Omental fat pad (tissue), 4 donors: ENCODE data around the gene SYT1. TPM values are rescaled to one million over a fixed set of nuclear protein-coding genes. Genes with fewer than 3 reads are reported as not detected.

Experiments used
- ATAC-seq: fragments of 150-250 bp; one replicate; pipeline ENCODE4 v1.9.1; 2016; ENCODE audit warnings: mild to moderate bottlenecking, moderate library complexity; ENCODE audit not compliant: low FRiP score
- DNase-seq: peaks from one replicate; pipeline ENCODE4 v3.0.0-alpha.2; 2019; ENCODE audit warnings: low spot score
- total RNA-seq, 4 donors: library from RNA; depleted of rRNA; stranded (reverse); fragments of >200 nt; gene quantifications; one replicate each; pipeline ENCODE4 v1.1.0, GENCODE V29; 2016
- TF ChIP-seq, protein P1 (sequence below), 3 donors: fragments of 450-650 bp; IDR thresholded peaks; one replicate each; pipeline ENCODE4 v1.5.1; 2016 to 2017; ENCODE audit warnings: antibody characterized with exemption in 3 of 3, mild to moderate bottlenecking in 3 of 3, moderate library complexity in 2 of 3

Gene SYT1
- total RNA-seq, 4 donors from 2014 or later = 0.72 to 3.1 (median 1.7) TPM

GRCh38 chr12:78963439-78964227 lies 99.1 kb downstream of the SYT1 start:
- ATAC-seq (no peak), DNase-seq (no peak)
- TF ChIP-seq, protein P1, sequence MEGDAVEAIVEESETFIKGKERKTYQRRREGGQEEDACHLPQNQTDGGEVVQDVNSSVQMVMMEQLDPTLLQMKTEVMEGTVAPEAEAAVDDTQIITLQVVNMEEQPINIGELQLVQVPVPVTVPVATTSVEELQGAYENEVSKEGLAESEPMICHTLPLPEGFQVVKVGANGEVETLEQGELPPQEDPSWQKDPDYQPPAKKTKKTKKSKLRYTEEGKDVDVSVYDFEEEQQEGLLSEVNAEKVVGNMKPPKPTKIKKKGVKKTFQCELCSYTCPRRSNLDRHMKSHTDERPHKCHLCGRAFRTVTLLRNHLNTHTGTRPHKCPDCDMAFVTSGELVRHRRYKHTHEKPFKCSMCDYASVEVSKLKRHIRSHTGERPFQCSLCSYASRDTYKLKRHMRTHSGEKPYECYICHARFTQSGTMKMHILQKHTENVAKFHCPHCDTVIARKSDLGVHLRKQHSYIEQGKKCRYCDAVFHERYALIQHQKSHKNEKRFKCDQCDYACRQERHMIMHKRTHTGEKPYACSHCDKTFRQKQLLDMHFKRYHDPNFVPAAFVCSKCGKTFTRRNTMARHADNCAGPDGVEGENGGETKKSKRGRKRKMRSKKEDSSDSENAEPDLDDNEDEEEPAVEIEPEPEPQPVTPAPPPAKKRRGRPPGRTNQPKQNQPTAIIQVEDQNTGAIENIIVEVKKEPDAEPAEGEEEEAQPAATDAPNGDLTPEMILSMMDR (IDR thresholded peaks at IDR 0.05) = no peak

- ATAC-seq (no peak), DNase-seq (no peak)
- TF ChIP-seq, protein P1 (IDR thresholded peaks at IDR 0.05) = no peak
Observed at GRCh38 chr12:78964521-78964920, 99.9 kb downstream of the SYT1 start.

DNA sequence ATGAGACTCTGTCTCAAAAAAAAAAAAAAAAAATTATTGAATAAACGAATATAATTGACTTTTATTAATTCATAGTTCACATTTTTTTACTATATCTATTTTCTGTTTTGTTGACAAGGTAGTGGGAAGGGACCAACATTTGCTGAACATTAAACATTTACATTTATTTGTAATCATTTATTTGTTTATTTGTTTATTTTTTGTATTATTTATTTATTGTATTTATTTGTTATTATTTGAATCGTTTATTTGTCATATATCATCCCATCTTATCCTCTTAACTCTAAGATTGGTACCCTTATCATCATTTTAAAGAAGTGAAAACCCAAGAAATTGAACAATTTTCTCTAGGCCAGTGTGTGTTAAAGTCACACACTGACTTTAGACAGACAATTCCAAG lies 101.5 kb downstream of the SYT1 start:
- DNase-seq = no peak
- ATAC-seq = no peak
- TF ChIP-seq, protein P1 (IDR thresholded peaks at IDR 0.05) = no peak

- TF ChIP-seq, protein P1 (IDR thresholded peaks at IDR 0.05) = no peak
- DNase-seq (no peak), ATAC-seq (no peak)
Observed at GRCh38 chr12:78966926-78967325, 102.4 kb downstream of the SYT1 start.

DNA sequence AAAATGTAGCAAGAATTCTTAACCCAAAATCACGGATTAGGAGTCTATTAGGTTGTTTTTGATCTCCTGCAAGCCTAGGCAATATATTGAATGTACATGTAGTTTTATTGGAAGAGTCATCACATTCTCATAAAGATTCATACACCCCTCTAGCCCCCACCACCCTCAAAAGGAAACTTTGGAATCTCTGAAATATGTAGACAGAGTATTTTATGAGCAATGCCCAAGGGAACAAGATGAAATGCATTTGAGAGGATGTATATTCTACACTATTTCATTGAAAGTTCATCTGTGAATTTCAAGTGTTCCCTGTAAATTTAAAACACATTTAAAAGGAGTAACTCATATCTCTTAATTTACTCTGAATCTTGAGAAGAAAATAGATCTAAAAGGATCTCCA lies 103.7 kb downstream of the SYT1 start:
- ATAC-seq (no peak), DNase-seq (no peak)
- TF ChIP-seq, protein P1 (IDR thresholded peaks at IDR 0.05) = no peak

DNA sequence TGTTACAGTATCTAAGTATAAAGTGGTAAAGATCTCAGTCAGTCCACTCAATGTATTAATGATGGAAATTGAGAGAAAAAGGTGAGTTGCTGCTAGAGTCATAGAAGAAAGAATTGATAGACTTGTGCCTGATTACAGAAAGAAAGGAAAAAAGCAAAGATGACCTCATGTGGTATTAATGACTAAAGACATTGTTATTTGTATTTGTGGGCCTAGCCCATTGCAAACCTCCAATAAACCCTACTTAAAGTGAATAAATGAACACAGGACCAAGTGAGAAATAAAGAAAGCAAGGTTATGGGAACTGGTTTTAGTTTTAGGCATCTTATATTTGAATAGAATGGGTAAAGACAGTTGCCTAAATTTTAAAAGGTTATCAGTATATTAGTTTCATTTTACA lies 105.5 kb downstream of the SYT1 start:
- TF ChIP-seq, protein P1 (IDR thresholded peaks at IDR 0.05) = no peak
- ATAC-seq (no peak), DNase-seq (no peak)

DNA sequence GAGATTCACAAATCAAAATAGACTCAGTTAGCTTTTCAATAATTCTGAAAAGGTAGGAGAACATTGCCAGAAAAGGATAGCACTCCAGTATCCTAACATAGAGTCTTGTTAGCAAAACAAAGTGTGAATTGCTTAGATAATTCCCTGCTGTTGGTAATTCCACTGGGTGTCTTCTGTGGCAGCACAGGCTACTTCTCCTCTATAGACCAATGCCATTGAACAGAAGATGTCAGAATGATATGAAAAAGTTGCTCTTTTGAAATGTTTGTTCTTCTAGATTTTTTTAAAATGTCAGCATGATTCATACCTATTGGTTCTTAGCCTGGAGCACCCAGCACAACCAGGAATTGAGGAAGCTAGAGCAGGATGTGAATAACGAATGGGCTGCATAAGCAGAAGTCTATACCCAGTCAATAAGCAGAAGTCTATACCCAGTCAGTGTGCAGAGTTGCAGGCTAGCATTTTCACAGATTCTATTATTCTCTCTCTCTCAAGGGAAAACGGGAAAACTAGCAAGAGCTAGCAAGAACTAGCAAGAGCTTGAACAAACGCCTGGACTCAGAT lies 112.8 kb downstream of the SYT1 start:
- no peak for ATAC-seq
- DNase-seq = no peak
- TF ChIP-seq, protein P1 (IDR thresholded peaks at IDR 0.05) = no peak
